ENCODE data around the gene ZNF407.
"Not testable (repeated sequence)": the region's sequence is repeated elsewhere in the genome, so short reads cannot be mapped to it uniquely, and the experiment has no call there.

The ZNF407 gene

GRCh38 chr18:74597662-74598349 lies at the start of gene ZNF407:
Gene ZNF407 (plus strand): TSS chr18:74597870. CDS start chr18:74631020, 33,150 bp downstream.
- peak; percentile 77 for DNase-seq (ENCODE audit: low read depth)

GRCh38 chr18:74549591-74550104 lies 48.0 kb upstream of the ZNF407 start:
- no peak for DNase-seq (ENCODE audit: low read depth)

GRCh38 chr18:74550886-74551285 lies 46.8 kb upstream of the ZNF407 start:
- no peak for DNase-seq (ENCODE audit: low read depth)

GRCh38 chr18:74551452-74551851 lies 46.2 kb upstream of the ZNF407 start:
- no peak for DNase-seq (ENCODE audit: low read depth)

GRCh38 chr18:74551936-74552555 lies 45.6 kb upstream of the ZNF407 start:
- DNase-seq (ENCODE audit: low read depth), result peak; percentile 65

- no peak for DNase-seq (ENCODE audit: low read depth)
Measured at GRCh38 chr18:74556126-74556525, 41.5 kb upstream of the ZNF407 start.

GRCh38 chr18:74558096-74558495 lies 39.6 kb upstream of the ZNF407 start:
- DNase-seq (ENCODE audit: low read depth), result no peak

- DNase-seq (ENCODE audit: low read depth), result no peak
Measured at GRCh38 chr18:74562131-74562730, 35.4 kb upstream of the ZNF407 start.

- DNase-seq (ENCODE audit: low read depth), result no peak
Measured at GRCh38 chr18:74562775-74563174, 34.9 kb upstream of the ZNF407 start.

- no peak for DNase-seq (ENCODE audit: low read depth)
Measured at GRCh38 chr18:74563999-74564398, 33.7 kb upstream of the ZNF407 start.

GRCh38 chr18:74565164-74565563 lies 32.5 kb upstream of the ZNF407 start:
- not testable (repeated sequence) for DNase-seq (ENCODE audit: low read depth)

- DNase-seq (ENCODE audit: low read depth), result not testable (repeated sequence)
Measured at GRCh38 chr18:74565993-74566392, 31.7 kb upstream of the ZNF407 start.

- no peak for DNase-seq (ENCODE audit: low read depth)
Measured at GRCh38 chr18:74567822-74568221, 29.8 kb upstream of the ZNF407 start.

- no peak for DNase-seq (ENCODE audit: low read depth)
Measured at GRCh38 chr18:74569401-74569800, 28.3 kb upstream of the ZNF407 start.

GRCh38 chr18:74570266-74570665 lies 27.4 kb upstream of the ZNF407 start:
- no peak for DNase-seq (ENCODE audit: low read depth)

- no peak for DNase-seq (ENCODE audit: low read depth)
Measured at GRCh38 chr18:74571895-74572680, 25.6 kb upstream of the ZNF407 start.

- no peak for DNase-seq (ENCODE audit: low read depth)
Measured at GRCh38 chr18:74573053-74573452, 24.6 kb upstream of the ZNF407 start.

- DNase-seq (ENCODE audit: low read depth), result no peak
Measured at GRCh38 chr18:74574916-74575315, 22.8 kb upstream of the ZNF407 start.

GRCh38 chr18:74577019-74577418 lies 20.7 kb upstream of the ZNF407 start:
- no peak for DNase-seq (ENCODE audit: low read depth)

- no peak for DNase-seq (ENCODE audit: low read depth)
Measured at GRCh38 chr18:74579496-74580065, 18.1 kb upstream of the ZNF407 start.

GRCh38 chr18:74582642-74583041 lies 15.0 kb upstream of the ZNF407 start:
- no peak for DNase-seq (ENCODE audit: low read depth)

GRCh38 chr18:74587441-74587840 lies 10.2 kb upstream of the ZNF407 start:
- DNase-seq (ENCODE audit: low read depth), result no peak
